Adrenal gland (tissue), 12 donors: Measurements from ENCODE around the gene TRPM4. TPM values are rescaled to one million over a fixed set of nuclear protein-coding genes. Genes with fewer than 3 reads are reported as not detected.

Experiments
- DNase-seq, 7 donors: peaks; one replicate each; pipeline ENCODE4 v3.0.0-alpha.2; 2019 to 2020
- H3K27ac ChIP-seq, 5 donors: fragments of 200-600 bp; sonication (generic) in 4 of 5; 1 replicate in 3 of 5; 2 replicates in 2 of 5; pipeline versions ENCODE4 v1.5.1 to v1.8.0; 2016 to 2020; ENCODE audit warnings: mild to moderate bottlenecking in 1 of 5
- H3K27me3 ChIP-seq: fragments of 200-600 bp; 2 replicates; pipeline ENCODE4 v1.8.0; 2021
- H3K36me3 ChIP-seq, 2 donors: fragments of 200-600 bp; replicated peaks in 1 of 2; 1 replicate in 1 of 2; 2 replicates in 1 of 2; pipeline versions ENCODE4 v1.5.1 to v1.8.0; 2018 to 2022
- H3K4me1 ChIP-seq, 2 donors: fragments of 200-600 bp; replicated peaks in 1 of 2; 1 replicate in 1 of 2; 2 replicates in 1 of 2; pipeline versions ENCODE4 v1.5.1 to v1.8.0; 2018 to 2021
- H3K4me3 ChIP-seq, 4 donors: fragments of 200-600 bp; sonication (generic) in 3 of 4; one replicate each; pipeline ENCODE4 v1.5.1; 2016 to 2018
- H3K9me3 ChIP-seq, 3 donors: fragments of 200-600 bp; sonication (generic) in 1 of 3; replicated peaks in 1 of 3; 1 replicate in 2 of 3; 2 replicates in 1 of 3; pipeline versions ENCODE4 v1.5.1 to v1.8.0; 2016 to 2021
- CTCF ChIP-seq, 6 experiments: fragments of 450-650 bp in 4 of 6; fragments of 200-600 bp in 2 of 6; sonication (generic) in 1 of 6; IDR thresholded peaks; 1 replicate in 5 of 6; 2 replicates in 1 of 6; pipeline versions ENCODE4 v1.5.1 to v1.8.0; 2016 to 2021; ENCODE audit warnings: antibody characterized with exemption in 6 of 6, mild to moderate bottlenecking in 2 of 6, moderate library complexity in 1 of 6
- POLR2A ChIP-seq, 2 donors: fragments of 450-650 bp; IDR thresholded peaks; one replicate each; pipeline ENCODE4 v1.6.1; 2017; ENCODE audit warnings: antibody characterized with exemption in 2 of 2, mild to moderate bottlenecking in 2 of 2, moderate library complexity in 1 of 2
- WGBS, 4 donors: extraction: QIAGEN DNeasy Blood & Tissue Kit in 2 of 4; methylation state at CpG; one replicate each; pipeline versions ENCODE4 v1.1.5 to v1.1.7; 2013 to 2017; 5-methylcytosine and 5-hydroxymethylcytosine counted together
- intact Hi-C, 2 donors: fragments of 100-400 bp; cut with DNase I; formaldehyde crosslinking; loops; one replicate each; pipeline versions ENCODE4 v1.14.1 to v1.15.0; 2022 to 2023
- polyA plus RNA-seq, 3 donors: library from polyadenylated mRNA; stranded (reverse); fragments of 200-250 nt in 2 of 3; fragments of 350-450 nt in 1 of 3; fragmentation: Illumina TruSeq in 1 of 3; extraction: RNeasy Lipid Tissue Mini Kit (QIAGEN cat#74804) in 1 of 3; gene quantifications; one replicate each; pipeline ENCODE4 v1.2.3, GENCODE V29; 2013 to 2014
- total RNA-seq, 9 donors: library from RNA; depleted of rRNA in 4 of 9; stranded (reverse); fragments of >200 nt in 4 of 9; fragments of 120-200 nt in 1 of 9; fragmentation: NEBNext Ultra II Directional in 1 of 9; extraction: Animal tissue kit (Norgen Biotek cat#: 25700) in 1 of 9; gene quantifications; one replicate each; pipeline versions ENCODE4 v1.1.0 to v1.2.4, GENCODE V29; 2013 to 2023
- donor health status: healthy with polysubstance abuse.
- donor health status: Bipolar disorder and iron deficiency.
- donor health status: DM: yes; HTN: yes; CAD: no.
- donor health status: DM: no; HTN: no; CAD: no.
- donor health status: DM: no; HTN: no; CAD: no.
- donor health status: DM: yes; HTN: yes; CAD: no.

The TRPM4 gene
- total and polyA plus RNA-seq, 12 donors: 4.2 to 56.3 (median 15.7) TPM

- Histone ChIP-seq H3K4me1 (no peaks in the 10 kb centered on the region), H3K27me3 (no peaks in the 10 kb centered on the region), H3K9me3 (no peaks in the 10 kb centered on the region), H3K36me3 (no peaks in the 10 kb centered on the region), H3K27ac (no peak overlapping the region), H3K4me3 (no peak overlapping the region)
- WGBS, 4 donors: 78 to 85% (median 82%) methylated on average over 11 of the region's 11 CpGs
- peak in 1 of 7 donors; percentile 31 for DNase-seq
- intact Hi-C loops: no loop called here
- TF ChIP-seq POLR2A (IDR thresholded peaks at IDR 0.05) (no peak), CTCF (IDR thresholded peaks at IDR 0.05) (no peak)
Observed at GRCh38 chr19:49243726-49244125, 86.1 kb downstream of the TRPM4 start.

- intact Hi-C loops: no loop called here
- no peaks in the 10 kb centered on the region for H3K36me3 ChIP-seq
- H3K27me3 ChIP-seq: no peaks in the 10 kb centered on the region
- H3K27ac ChIP-seq: no peak overlapping the region
- no peaks in the 10 kb centered on the region for H3K9me3 ChIP-seq
- peak in 1 of 7 donors; percentile 35 for DNase-seq
- no peaks in the 10 kb centered on the region for H3K4me1 ChIP-seq
- 85 to 92% (median 88%) methylated on average over 4 to 9 of the region's 9 CpGs for WGBS, 4 donors
- TF ChIP-seq POLR2A (IDR thresholded peaks at IDR 0.05) (no peak), CTCF (IDR thresholded peaks at IDR 0.05) (no peak)
- no peak overlapping the region for H3K4me3 ChIP-seq
Observed at GRCh38 chr19:49244256-49244655, 86.7 kb downstream of the TRPM4 start.

GRCh38 chr19:49247676-49248075 is 90.1 kb downstream of the TRPM4 start:
- no peaks in the 10 kb centered on the region for H3K4me1 ChIP-seq
- intact Hi-C loops: no loop called here
- H3K9me3 ChIP-seq: no peaks in the 10 kb centered on the region
- H3K36me3 ChIP-seq: no peaks in the 10 kb centered on the region
- H3K4me3 ChIP-seq: no peak overlapping the region
- H3K27ac ChIP-seq: no peak overlapping the region
- TF ChIP-seq POLR2A (IDR thresholded peaks at IDR 0.05) (no peak), CTCF (IDR thresholded peaks at IDR 0.05) (no peak)
- H3K27me3 ChIP-seq: no peaks in the 10 kb centered on the region
- 41 to 75% (median 57%) methylated on average over 1 to 2 of the region's 2 CpGs for WGBS, 4 donors
- no peak for DNase-seq

GRCh38 chr19:49249933-49250332 is 92.3 kb downstream of the TRPM4 start:
- DNase-seq: no peak
- intact Hi-C loops: no loop called here
- peaks cover 6% of the 10 kb centered on the region for H3K27me3 ChIP-seq
- no peak overlapping the region for H3K4me3 ChIP-seq
- H3K36me3 ChIP-seq: no peaks in the 10 kb centered on the region
- WGBS, 4 donors: 72 to 81% (median 72%) methylated on average over 2 of the region's 2 CpGs
- no peaks in the 10 kb centered on the region for H3K9me3 ChIP-seq
- H3K27ac ChIP-seq: no peak overlapping the region
- TF ChIP-seq POLR2A (IDR thresholded peaks at IDR 0.05) (no peak), CTCF (IDR thresholded peaks at IDR 0.05) (no peak)
- H3K4me1 ChIP-seq: no peaks in the 10 kb centered on the region
